ENCODE results near the gene BRD3OS.

Gene BRD3OS, protein sequence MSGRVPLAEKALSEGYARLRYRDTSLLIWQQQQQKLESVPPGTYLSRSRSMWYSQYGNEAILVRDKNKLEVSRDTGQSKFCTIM

DNA sequence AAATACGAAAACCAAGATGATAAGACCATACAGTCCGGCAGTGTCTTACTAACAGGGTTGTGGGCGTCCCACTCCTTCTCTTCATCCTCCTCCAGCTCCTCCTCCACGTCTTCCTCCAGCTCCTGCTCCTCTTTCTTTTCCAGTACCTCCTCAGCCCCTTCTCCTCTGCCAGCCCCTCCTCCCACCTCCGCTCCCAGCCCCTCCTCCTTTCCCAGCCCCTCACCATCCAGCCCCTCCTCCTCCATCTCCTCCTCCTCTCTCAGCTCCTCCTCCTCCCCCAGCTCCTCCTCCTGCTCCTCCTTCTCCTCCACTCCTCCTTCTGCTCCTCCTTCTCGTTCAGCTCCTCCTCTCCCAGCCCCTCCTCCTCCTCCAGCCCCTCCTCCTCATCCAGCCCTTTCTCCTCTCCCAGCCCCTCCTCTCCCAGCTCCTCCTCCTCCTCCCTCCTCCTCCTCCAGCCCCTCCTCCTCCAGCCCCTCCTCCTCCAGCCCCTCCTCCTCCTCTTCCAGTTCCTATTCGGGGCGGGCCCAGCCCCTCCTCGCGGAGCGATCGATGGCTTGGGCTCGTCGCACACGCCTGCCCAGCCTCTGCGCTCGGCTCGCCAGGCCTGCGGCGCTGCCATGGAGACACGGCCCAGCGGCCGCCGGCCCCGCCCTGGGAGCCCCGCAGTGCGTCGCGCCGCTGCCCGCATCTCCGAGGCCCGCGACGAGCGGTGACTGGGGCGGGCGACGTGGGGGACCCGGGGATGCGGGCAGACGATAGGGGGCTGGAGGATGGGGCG is at the start of gene BRD3OS:
Gene BRD3OS (plus strand): TSS at position 654 of the 778 bp plus-strand sequence. CDS start 1,267 bp downstream, outside the sequence.
- peak; percentile 80 to 91 for DNase-seq (ENCODE audit: extremely low read depth in 1 of 2, low read depth in 1 of 2)

DNA sequence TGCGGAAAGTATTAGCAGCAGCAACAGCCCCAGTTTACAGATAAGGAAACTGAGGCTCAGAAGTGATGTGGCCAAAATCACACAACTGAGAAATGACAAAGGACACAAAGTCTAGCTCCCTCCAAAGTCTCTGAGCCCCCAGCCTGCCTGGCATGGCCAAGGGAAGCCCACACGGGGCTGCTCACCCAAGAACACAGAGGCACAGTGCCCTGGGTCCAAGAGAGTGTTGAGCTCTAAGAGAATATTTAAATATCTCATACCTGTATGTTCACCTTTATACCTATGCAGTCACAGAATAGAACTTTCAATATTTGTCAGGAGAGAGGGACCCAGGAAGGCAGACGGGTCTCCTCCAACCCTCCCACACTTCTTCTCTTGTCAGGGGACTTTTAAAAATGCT is 49.8 kb upstream of the BRD3OS start:
- DNase-seq (ENCODE audit: extremely low read depth in 1 of 2, low read depth in 1 of 2): no peak

DNA sequence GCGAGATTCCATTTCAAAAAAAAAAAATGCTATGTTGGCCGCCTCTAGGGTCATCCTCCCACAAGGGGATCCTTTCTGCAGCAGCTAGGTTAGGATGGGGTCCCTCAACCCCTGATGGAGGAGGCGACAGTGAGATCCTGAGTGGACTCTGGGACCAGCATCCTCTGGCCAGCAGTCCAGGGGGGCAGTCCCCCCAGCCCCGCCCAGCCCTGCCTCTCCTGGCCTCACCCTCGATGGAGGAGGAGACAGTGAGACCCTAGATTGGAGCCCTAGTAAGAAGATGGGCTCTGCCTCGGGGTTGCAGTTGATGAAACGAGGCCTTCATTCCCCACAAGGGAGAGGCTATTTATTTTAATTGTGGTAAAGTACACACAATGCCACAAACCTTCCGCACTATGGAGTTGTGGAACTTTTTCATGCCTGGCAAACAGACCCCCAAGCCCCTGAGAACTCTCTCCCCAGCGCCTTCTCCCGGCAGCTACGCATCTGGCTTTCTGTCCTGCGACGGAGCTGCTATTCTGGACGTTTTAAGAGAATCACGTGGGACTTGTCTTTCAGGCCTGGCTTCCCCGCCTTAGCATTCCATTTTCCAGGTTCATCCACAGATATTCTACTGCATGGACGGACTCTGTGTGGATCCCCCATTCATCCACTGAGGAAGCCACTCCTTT is 49.0 kb upstream of the BRD3OS start:
- no peak for DNase-seq (ENCODE audit: extremely low read depth in 1 of 2, low read depth in 1 of 2)

DNA sequence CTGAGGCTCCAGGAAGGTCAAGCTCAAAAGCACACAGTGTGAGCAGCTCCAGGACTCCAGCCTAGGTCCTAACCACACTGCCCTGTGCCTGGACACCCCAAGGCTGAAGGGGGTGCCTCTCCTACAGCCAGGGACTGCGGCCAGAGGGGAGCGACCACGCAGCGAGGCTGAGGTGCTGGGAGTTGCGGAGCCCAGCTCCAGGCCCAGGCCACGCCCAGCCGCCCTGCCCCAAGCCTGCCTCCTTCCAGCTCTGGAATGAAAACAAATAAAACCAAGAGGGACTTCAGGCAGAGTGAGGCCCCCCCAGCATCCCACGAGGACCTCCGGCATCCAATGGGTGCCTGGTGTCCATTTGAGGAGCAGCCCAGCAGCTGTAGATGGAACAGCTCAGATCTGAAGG is 48.4 kb upstream of the BRD3OS start:
- DNase-seq (ENCODE audit: extremely low read depth in 1 of 2, low read depth in 1 of 2): no peak

DNA sequence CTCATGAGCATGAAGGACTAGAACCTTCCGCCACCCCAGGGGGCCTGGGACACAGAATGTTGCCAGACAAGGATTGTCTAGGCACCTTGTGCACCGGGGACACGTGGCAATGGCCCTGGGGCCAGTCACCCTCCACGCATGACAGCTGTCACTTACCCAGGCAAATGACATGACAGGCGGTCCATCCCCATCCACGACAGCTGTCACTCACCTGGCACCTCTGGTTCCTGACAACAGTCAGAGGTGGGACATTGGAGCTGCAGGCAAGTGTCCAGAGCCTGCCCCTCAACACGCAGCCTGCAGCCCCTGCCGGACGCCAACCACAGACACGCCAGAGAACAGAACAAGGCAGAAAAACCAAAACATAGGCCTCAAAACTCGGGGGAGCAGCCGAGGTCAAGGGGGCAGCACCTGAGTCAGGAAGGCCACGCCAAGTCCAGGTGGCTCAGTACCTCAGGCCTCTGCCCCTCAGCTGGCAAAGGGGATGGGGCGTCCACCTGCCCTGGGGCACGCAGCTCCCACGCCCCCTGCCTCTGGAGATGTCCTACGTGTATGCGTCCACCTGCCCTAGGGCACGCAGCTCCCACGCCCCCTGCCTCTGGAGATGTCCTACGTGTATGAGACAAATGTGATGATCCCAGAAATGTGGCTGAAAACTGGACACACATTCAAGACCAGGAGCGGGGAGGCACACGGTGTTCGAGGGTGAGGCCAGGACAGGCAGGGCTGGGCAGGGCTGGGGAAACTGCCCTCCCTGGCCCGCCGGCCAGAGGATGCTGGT is 47.7 kb upstream of the BRD3OS start:
- DNase-seq (ENCODE audit: extremely low read depth in 1 of 2, low read depth in 1 of 2): no peak

DNA sequence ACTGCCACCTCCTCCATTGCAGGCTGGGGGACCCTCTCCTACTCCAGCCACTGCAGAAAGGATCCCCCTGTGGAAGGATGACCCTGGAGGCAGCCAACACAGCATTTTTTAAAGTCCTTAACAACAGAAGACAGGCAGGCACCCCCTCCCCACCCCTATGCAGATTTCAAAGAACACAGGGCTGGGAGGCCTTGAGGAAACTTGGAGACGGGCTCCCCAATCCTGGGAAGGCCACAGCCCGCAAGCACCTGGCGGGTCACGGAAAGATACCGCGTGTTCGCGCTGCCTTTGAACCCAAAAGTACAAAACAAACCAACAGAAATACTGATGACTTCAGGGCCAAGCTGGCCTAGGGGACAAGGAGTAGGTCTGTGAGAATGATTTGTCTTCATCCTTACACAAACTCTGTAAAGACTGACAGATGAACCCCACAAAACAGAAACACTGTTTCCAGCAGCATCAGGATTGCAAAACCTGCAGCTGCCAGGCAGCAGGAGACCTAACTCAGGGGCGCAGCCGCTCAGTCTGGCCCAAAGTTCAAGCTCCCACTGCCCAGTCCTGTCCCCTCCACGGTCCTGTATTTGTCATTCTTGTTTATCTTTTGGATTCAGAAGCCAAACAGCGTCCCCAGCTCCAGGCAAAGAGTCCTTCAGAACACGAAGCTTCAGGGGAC is 46.9 kb upstream of the BRD3OS start:
- DNase-seq (ENCODE audit: extremely low read depth in 1 of 2, low read depth in 1 of 2): no peak

DNA sequence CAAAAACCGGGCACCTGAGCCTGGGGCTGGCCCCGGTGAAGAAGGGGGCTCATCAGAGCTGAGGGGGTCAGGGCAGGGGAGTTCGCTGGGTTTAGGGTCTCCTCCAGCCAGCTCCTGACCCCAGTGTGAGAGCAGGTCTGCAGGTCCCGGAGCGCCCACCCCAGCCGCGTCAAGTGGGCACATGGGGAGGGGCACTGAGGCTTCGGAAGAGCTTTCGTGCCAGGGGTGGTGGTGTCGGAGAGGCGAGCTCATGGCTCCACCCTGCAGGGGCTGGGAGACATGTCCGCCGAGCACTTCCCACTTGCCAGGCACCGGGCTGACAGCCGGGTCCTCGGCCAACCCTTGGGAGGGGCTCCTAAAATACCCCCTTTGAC is 46.4 kb upstream of the BRD3OS start:
- no peak for DNase-seq (ENCODE audit: extremely low read depth in 1 of 2, low read depth in 1 of 2)

DNA sequence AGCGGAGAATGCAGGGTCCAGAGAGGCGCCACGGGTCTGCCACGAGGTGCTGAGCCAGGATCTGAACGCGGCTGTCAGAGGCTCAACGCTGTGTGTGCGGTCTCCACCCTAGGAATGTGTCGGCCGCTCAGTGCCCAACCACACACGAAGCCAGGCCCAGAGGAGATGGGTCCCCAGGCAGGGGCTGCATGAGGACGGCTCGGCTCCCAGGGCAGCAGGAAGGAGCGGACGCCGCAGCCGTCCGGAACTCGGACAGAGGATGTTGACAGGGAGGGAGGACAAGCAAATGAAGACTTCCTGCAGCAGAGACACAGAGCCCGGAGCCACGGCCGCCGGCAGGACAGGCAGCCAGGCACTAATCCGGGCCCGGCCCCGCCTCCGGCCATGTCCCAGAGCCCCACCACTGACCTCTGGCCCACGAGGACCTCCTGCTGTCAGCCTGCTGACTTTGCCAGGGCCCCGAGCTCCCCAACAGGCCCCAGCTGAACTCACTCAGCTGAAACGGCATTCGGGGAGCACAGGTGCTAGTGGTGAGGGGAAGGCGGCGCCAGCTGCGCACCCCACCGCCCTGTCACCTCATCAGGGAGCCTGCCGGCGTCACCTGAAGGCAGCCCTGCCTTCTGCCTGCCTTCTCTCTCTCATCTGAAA is 45.9 kb upstream of the BRD3OS start:
- DNase-seq (ENCODE audit: extremely low read depth in 1 of 2, low read depth in 1 of 2): no peak

DNA sequence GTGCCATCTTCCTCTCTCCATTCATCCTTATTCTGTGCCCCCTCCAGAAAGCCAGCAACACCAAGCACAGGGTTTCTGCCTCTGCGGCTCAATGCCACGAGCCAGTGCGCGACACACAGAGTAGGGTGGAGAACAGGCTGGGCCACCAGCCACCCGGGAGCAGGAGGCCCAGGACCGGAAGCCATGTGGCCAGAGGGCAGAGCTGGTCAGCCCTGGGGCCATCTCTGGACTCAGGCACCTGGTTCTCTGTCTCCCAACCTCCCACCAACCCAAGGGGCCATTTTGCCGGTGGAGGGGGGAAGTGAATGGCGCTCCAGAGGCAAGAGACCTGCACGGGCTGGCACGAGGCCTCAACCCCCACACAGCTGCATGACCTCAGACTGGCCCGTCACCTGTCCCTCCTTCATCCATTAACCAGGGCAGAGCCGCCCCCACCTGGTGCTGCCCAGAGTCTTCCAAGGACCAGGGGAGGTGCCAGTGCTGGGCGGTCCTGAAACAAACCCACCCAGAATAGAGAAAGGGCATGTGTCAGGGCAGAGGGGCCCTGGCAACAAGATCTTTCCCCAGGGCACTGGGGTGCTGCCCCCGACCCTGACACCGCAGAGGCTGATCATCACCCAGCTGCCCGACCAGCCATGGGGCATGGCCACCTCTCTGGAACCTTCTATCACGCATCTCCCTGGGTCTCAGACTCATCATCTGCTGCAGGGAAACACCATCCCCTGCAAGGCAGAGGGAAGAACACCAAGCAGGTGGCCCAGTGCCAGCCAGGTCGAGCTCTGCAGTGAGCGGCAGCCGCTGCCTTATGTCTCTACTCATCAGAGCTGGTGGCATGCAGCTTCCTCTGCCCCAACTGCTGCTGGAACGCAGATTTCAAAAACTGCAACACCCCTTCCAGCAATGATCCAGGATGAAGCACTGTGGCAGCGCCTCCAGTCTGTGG is 45.1 kb upstream of the BRD3OS start:
- DNase-seq (ENCODE audit: extremely low read depth in 1 of 2, low read depth in 1 of 2): no peak

DNA sequence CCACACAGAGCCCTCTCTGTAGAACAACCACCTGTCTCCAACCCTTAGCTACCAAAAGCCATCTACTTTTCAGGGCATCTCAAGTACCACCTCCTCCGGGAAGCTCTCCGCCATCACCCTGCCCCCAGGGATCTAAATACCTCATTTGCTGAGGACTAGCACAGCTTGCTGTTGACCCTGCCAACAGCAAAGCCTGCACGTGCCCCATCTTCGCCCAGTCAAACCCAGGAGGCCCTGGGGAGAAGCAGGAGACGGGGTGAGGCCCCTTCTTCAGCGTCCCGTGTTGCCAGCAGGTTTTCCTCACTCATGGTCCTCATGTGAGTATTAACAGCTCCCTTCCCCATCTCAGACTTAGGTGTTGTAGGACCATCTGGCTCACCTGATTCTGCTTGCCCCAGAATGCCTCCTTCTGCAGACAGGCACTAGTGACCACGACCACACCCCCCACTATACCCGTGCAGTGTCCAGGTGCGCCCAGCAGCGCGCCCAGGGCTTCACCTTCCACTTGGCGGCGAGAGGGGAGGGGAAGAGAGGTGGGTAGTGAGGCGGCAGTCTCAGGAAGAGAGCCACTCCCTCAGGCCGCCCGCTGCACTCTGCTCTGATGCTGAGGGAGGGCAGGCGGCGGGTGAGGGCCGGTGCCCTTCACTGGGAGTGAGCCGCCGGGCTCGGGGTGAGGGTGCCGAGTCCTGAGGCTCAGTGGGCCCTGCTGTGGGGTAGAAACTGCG is 44.3 kb upstream of the BRD3OS start:
- no peak for DNase-seq (ENCODE audit: extremely low read depth in 1 of 2, low read depth in 1 of 2)

DNA sequence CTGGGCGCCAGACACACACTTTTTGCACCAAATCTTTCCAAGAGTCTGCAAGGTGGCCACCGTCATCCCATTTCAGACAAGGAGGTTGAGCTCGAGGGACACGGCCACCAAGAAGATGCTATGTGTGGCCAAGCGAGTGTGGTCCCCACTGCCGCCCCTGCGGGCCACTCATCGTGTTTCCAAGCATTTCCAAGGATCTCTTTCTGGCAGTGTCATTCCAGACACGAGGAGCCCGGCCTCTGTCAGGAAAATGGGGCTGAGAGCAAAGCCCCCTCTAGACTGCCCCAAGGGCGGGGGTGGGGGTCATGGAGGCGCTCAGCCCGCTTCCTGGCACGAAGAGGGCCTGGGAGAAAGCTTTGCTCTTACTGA is 43.7 kb upstream of the BRD3OS start:
- DNase-seq (ENCODE audit: extremely low read depth in 1 of 2, low read depth in 1 of 2): no peak

DNA sequence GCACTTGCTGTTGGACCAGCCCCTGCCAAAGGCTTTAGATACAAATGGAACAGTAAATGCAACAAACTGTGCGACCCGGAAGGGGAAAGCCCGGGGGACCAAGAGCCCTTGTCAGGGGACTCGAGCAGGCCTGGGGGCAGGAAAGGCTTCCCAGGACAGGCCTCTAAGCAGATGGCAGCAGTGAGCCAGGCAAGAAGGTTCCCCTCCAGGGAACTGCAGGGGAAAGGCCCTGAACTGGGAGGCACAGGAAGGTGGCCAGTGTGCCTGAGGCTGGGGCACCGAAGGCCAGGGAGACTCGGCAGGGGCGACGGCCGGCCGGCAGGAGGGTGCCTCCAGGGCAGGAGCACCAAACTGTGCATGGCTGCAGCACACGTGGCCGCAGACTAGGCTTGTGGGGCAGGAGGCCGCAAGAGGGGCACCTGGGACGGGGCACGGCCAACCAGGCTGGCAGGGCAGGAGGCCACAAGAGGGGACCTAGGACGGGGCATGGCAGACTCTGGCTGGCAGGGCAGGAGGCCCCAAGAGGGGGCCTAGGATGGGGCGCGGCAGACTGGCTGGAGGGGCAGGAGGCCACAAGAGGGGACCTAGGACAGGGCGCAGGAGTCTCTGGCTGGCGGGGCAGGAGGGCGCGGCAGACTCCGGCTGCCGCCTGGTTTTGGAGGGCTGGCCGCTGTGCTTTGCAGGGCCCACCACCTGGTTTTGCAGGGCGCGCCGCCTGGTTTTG is 43.2 kb upstream of the BRD3OS start:
- DNase-seq (ENCODE audit: extremely low read depth in 1 of 2, low read depth in 1 of 2): no peak

DNA sequence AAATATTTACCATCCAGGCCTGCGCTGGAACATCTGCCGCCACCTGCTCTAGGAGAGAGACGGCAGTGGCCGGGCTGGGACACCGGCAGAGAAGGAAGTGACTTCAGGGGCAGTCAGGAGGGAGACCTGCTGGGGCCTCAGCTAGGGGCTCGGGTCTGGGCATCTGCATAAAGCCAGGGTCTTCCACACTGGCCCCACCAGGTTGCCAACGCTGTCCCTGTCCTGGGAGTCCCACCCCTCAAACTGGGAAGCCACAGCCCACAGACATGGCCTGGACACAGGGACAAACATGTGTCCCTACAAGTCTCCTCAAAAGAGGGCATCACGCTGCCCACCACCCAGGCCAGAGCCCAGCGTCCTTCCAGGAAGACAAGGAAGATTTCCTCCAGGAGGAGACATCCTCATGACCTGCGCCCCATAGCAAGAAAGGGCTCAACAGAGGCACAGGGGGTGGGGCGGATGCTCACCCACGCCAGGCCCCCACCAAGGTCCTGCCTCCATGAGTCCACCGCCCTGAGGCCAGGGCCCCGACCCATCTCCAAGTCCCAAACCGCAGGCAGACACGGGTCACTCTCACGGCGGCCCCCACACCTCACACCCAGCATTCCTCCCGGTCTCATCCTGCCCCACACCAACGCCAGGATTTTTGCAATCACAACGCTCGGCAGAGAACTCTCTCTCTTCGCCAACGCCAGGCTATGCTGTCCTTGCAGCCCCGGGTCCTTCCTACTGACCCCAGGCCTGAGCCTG is 42.1 kb upstream of the BRD3OS start:
- DNase-seq (ENCODE audit: extremely low read depth in 1 of 2, low read depth in 1 of 2): no peak

DNA sequence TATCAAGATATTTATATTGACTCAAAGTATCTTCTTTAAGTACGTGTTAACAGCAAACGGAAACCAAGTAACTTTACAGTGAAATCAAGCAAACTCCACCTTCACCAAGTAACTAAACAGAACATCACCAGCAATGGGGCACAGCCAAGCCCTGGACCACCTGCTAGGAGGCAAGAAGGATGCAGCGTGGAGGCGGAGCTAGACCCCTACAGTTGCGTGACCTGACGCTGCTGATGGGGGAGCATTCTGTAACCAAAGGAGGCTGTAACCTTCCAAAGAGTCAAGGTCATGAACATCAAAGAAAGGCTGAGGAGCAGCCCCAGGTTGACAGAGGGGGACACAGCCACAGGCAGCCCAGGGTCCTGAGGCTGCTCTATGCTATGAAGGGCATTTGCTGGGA is 39.2 kb upstream of the BRD3OS start:
- DNase-seq (ENCODE audit: extremely low read depth in 1 of 2, low read depth in 1 of 2): no peak

DNA sequence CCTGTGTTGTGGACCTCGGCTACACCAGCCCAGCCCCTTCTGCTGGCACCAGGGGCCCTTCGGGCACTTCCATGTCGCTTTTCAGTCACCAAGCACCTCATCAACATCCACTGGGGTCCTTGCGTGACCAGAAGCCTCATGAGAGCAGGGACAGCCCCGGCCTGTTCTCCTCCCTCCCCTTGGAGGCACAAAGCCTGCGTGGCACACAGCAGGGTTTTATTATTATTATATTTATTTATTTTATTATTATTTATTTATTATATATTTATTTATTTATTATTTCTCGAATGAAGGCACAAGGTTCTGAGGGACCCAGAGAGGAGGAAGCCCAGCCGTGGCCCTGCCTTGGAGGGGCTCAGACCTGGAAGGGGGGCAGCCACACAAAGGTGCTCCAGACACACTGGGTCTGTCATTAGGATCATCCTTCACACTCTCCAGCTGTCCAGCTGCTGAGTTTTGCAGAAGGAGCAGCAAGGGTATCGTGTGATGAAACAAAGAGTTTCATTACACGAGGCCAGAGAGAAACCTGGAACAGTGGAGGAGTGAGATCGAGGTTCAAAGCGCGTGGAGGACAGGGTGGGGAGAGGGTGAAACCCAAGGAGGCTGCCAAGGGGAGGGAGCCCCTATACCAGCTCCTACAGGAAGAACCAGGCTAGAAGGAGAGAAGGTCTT is 38.4 kb upstream of the BRD3OS start:
- no peak for DNase-seq (ENCODE audit: extremely low read depth in 1 of 2, low read depth in 1 of 2)

DNA sequence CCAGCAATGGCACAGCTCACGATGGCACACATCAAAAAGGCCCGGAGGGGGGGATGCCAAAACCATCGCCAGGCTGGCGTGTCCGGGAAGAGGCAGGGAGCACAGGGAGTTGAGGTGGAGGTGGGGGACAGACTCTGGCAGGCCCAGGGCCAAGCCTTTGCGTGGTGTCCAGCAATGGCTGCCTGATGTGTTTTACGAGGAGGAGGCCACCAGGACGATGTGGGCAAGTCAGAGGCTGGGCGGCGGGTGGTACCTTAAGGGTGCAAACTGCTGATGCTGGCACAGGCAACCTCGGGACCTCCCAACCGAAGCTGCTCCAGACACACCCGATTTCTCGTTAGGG is 37.9 kb upstream of the BRD3OS start:
- no peak for DNase-seq (ENCODE audit: extremely low read depth in 1 of 2, low read depth in 1 of 2)
